Stimulated activated naive CD8-positive, alpha-beta T cell treated with anti-CD3 and anti-CD28 coated beads, Interleukin-15, amount 100 ng/mL, for 72 hours (primary cell): ENCODE data around the gene CYS1.
"Not testable (repeated sequence)": the region's sequence is repeated elsewhere in the genome, so short reads cannot be mapped to it uniquely, and the experiment has no call there.

Source experiments
- ATAC-seq: fragments of 150-1000 bp; cut with Tn5 transposase; 2 replicates; pipeline ENCODE4 v1.10.0; 2021; ENCODE audit warnings: mild to moderate bottlenecking, moderate library complexity
- DNase-seq, 2 donors: peaks; one replicate each; pipeline ENCODE4 v3.0.0; 2021 to 2022
- H3K27ac Mint-ChIP-seq, 2 donors: one replicate each; pipeline ENCODE4 v1.8.0; 2022; ENCODE audit warnings: mild to moderate bottlenecking in 2 of 2, mixed read lengths in 2 of 2, moderate library complexity in 2 of 2
- H3K27me3 Mint-ChIP-seq: one replicate; pipeline ENCODE4 v1.8.0; 2022; ENCODE audit warnings: mixed read lengths
- H3K4me1 Mint-ChIP-seq: one replicate; pipeline ENCODE4 v1.8.0; 2022; ENCODE audit warnings: mild to moderate bottlenecking, mixed read lengths
- H3K4me3 Mint-ChIP-seq, 2 donors: one replicate each; pipeline ENCODE4 v1.8.0; 2022; ENCODE audit warnings: mild to moderate bottlenecking in 2 of 2, mixed read lengths in 2 of 2, moderate library complexity in 1 of 2
- H3K9me3 Mint-ChIP-seq, 2 donors: one replicate each; pipeline ENCODE4 v1.8.0; 2022; ENCODE audit warnings: mixed read lengths in 2 of 2

CYS1 gene

DNA sequence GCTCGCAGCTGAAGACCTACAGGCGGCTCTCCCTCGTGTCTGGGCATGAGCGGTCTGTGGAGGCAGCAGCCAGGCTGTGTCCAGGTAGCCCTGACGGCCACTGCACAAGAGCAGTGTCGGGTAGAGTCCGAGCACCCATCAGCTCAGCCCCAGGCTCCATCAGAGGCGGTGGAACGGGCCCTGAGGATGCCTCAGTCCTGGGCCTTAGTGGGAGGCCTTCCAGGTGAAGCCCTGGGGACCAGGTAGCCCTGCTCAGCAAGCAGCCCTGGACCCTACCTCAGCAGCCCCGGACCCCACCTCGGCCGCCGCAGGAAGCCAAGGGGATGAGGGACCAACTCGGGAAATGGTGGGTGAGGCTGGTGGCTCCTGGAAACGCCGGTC lies 58.2 kb downstream of the CYS1 start:
- DNase-seq (no peak), ATAC-seq (no peak)
- Mint-ChIP-seq H3K4me3 (no peak overlapping the region), H3K4me1 (no peaks in the 10 kb centered on the region), H3K9me3 (peaks cover 0 to under 1% of the 10 kb centered on the region in 2 donors), H3K27ac (no peak overlapping the region), H3K27me3 (no peaks in the 10 kb centered on the region)

DNA sequence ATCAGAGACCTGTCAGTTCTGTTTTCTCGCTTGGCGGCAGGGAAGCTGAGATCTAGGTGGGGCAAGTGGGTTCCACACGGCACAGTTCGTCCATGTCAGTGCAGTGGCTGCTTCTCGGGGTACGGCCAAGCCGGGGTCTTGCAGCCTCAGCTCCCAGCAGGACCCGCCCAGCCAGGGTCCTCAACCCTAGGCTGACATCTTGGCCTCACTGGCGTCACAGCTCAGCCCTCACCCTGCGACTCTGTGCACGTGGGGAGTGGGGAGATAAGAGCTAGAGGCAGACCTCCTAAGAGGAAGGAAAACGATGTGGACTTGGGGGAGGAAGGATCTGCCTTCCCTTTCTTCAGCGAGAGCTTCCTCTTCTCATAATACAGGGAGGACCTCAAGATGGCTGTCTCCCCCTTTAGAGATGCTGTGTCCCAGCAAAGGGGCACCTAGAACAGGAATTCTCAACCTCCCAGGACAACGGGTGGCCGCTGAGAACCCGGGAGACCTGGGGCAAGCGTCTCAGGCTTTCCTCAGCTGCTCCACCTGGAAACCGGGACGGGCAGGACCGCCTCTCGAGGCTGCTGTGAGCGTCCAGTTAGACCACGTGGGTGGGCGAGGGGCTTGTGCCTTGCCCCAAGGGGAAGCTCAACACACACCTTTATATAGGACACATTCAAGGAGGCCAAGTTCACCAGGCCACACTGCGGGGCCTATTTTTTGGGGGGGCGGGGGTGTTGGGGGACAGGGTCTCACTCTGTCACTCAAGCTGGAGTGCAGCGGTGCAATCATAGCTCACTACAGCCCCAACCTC lies 60.4 kb downstream of the CYS1 start:
- Mint-ChIP-seq H3K27ac (no peak overlapping the region), H3K9me3 (peaks cover 0 to 5% of the 10 kb centered on the region in 2 donors), H3K4me1 (no peaks in the 10 kb centered on the region), H3K4me3 (no peak overlapping the region), H3K27me3 (no peaks in the 10 kb centered on the region)
- ATAC-seq (no peak), DNase-seq (no peak)

DNA sequence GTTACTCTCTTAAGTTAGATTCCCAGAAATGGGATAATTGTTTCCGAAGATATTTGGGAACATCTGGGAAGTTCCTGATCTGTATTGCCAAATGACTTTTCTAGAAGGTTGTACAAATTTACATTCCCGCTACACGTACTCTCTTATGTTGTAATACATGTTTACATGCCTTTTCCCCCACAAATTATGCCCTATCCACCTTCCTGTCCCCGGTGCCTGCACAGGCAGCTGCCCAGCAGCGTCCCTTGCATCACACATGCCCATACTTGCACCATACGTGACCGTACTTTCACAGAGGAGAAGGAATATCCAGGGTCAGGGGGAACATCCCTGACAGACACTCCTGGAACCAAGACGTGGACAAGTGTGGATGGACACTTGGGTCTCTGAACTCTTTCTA lies 61.0 kb downstream of the CYS1 start:
- no peaks in the 10 kb centered on the region for H3K27me3 Mint-ChIP-seq
- ATAC-seq (no peak), DNase-seq (no peak)
- H3K27ac Mint-ChIP-seq = peak overlapping the region in 1 of 2 donors; percentile 2
- H3K4me3 Mint-ChIP-seq = no peak overlapping the region
- no peaks in the 10 kb centered on the region for H3K4me1 Mint-ChIP-seq
- peaks cover 0 to 5% of the 10 kb centered on the region in 2 donors for H3K9me3 Mint-ChIP-seq

DNA sequence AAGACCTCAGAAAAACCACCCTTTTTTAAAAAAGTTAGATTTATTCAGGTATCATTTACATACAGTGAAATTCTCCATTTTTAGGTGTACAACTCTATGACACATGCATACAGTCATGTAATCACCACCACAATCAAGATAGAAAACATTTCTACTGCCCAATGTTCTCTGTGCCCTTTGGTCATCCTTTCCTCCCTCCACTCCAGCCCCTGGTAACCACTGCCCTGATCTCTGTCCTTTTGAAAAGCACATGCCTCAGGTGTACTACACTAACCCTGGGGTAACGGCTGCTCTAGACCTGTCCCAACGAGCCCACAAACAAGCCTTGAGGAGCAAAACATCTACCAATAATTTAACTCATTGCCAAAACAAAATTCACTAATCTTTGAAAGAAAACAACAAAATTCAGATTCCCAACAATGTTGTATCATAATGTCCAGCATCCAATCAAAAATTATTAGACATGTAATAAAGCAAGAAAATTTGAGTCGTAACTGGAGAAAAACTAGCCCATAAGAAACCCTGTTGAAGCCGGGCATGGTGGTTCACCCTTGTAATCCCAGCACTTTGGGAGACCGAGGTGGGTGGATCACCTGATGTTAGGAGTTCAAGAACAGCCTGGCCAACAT lies 62.8 kb downstream of the CYS1 start:
- no peaks in the 10 kb centered on the region for H3K27me3 Mint-ChIP-seq
- no peaks in the 10 kb centered on the region for H3K4me1 Mint-ChIP-seq
- H3K27ac Mint-ChIP-seq = no peak overlapping the region
- DNase-seq = no peak
- no peak overlapping the region for H3K4me3 Mint-ChIP-seq
- ATAC-seq = no peak
- H3K9me3 Mint-ChIP-seq = peaks cover 0 to 5% of the 10 kb centered on the region in 2 donors

DNA sequence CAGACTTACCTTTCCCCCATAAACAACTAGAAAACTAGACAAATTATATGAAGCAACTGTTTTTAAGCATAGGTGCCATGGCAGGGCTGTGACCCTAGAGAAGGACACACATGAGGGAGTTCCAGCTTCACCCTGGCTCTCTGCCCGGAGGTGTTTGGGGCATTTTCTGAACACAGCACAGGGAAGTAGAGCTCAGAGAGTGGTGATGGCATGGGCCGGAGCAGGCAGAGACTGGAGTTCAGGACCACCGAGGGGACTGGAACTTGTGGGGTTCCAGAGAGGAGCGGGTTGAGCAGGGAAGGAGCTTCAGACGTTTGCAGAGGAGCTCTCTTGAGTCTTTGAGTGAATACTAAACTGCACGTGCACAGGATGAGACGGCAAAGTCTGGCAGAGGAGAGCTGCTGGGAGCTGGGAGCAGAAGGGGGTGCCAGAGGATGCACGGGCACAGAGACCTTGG lies 63.4 kb downstream of the CYS1 start:
- DNase-seq = no peak
- H3K4me1 Mint-ChIP-seq = no peaks in the 10 kb centered on the region
- H3K4me3 Mint-ChIP-seq = no peak overlapping the region
- no peaks in the 10 kb centered on the region for H3K27me3 Mint-ChIP-seq
- H3K9me3 Mint-ChIP-seq = peaks cover 0 to 5% of the 10 kb centered on the region in 2 donors
- ATAC-seq = no peak
- no peak overlapping the region for H3K27ac Mint-ChIP-seq

DNA sequence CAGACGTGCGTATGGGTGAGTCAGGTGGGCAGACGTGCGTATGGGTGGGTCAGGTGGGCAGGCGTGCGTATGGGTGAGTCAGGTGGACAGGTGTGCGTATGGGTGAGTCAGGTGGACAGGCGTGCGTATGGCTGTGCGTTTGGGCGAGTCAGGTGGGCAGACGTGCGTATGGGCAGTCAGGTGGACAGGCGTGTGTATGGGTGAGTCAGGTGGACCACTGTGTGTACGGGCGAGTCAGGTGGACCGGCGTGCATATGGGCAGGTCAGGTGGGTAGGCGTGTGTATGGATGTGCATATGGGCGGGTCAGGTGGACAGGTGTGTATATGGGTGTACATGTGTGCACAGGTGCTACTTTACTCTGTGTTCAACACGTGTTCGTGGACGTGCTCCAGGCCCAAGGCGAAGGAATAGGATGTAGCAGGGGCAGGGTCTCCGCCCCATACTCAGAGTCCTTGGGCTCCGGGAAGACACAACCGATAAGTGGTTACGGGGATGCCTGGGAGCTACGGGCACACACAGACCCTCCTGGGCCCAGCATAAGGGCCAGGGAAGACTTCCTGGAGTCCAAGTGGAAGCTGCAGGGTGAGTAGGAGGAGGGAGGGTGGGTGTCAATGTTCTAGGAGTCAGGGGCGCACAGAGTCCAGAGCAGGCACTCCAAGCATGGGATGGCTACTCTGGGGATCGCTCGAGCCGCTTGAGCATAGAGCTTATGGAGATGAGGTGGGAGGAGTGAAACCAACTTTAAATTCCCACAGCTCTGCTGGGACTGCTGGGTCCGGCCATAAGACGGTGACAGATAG lies 64.0 kb downstream of the CYS1 start:
- no peak for DNase-seq
- H3K4me1 Mint-ChIP-seq = no peaks in the 10 kb centered on the region
- no peak for ATAC-seq
- H3K4me3 Mint-ChIP-seq = no peak overlapping the region
- peaks cover 0 to 5% of the 10 kb centered on the region in 2 donors for H3K9me3 Mint-ChIP-seq
- no peak overlapping the region for H3K27ac Mint-ChIP-seq
- H3K27me3 Mint-ChIP-seq = no peaks in the 10 kb centered on the region

DNA sequence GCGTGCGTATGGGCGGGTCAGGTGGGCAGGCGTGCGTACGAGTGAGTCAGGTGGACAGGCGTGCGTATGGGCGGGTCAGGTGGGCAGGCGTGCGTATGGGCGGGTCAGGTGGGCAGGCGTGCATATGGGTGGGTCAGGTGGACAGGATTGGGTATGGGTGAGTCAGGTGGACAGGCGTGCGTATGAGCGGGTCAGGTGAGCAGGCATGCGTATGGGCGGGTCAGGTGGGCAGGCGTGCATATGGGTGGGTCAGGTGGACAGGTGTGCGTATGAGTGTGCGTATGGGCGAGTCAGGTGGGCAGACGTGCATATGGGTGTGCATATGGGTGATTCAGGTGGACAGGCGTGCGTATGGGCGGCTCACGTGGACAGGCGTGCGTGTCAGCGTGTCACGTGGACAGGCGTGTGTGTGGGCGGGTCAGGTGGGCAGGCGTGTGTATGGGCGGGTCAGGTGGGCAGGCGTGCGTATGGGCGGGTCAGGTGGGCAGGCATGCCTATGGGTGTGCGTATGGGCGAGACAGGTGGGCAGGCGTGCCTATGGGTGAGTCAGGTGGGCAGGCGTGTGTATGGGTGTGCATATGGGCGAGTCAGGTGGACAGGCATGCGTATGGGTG lies 64.7 kb downstream of the CYS1 start:
- not testable (repeated sequence) for H3K4me1 Mint-ChIP-seq, H3K4me3 Mint-ChIP-seq, H3K27ac Mint-ChIP-seq, ATAC-seq, H3K27me3 Mint-ChIP-seq, DNase-seq, H3K9me3 Mint-ChIP-seq

DNA sequence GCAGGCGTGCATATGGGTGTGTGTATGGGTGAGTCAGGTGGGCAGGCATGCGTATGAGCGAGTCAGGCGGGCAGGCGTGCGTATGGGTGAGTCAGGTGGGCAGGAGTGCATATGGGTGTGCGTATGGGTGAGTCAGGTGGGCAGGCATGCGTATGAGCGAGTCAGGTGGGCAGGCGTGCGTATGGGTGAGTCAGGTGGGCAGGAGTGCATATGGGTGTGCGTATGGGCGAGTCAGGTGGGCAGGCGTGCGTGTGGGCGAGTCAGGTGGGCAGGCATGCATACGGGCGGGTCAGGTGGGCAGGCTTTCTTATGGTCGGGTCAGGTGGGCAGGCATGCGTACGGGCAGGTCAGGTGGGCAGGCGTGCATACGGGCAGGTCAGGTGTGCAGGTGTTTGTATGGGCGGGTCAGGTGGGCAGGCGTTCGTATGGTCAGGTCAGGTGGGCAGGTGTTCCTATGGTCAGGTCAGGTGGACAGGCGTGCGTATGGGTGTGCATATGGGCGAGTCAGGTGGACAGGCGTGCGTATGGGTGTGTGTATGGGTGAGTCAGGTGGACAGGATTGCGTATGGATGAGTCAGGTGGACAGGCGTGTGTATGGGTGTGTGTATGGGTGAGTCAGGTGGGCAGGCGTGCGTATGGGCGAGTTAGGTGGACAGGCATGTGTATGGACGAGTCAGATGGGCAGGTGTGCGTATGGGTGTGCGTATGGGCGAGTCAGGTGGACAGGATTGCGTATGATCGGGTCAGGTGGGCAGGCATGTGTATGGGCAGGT lies 65.6 kb downstream of the CYS1 start:
- no peaks in the 10 kb centered on the region for H3K4me1 Mint-ChIP-seq
- ATAC-seq = no peak

DNA sequence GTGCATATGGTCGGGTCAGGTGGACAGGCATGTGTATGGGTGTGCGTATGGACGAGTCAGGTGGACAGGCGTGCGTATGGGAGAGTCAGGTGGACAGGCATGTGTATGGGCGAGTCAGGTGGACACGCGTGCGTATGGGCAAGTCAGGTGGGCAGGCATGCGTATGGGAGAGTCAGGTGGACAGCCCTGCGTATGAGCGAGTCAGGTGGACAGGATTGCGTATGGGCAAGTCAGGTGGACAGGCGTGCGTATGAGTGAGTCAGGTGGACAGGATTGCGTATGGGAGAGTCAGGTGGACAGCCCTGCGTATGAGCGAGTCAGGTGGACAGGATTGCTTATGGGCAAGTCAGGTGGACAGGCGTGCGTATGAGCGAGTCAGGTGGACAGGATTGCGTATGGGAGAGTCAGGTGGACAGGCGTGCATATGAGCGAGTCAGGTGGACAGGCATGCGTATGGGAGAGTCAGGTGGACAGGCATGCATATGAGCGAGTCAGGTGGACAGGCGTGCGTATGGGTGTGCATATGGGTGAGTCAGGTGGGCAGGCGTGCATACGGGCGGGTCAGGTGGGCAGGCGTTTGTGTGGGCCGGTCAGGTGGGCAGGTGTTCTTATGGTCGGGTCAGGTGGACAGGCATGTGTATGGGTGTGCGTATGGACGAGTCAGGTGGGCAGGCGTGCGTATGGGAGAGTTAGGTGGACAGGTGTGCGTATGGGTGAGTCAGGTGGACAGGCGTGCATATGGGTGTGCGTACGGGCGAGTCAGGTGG lies 66.4 kb downstream of the CYS1 start:
- not testable (repeated sequence) for H3K4me3 Mint-ChIP-seq, H3K9me3 Mint-ChIP-seq, H3K27me3 Mint-ChIP-seq, H3K4me1 Mint-ChIP-seq, H3K27ac Mint-ChIP-seq, ATAC-seq, DNase-seq

More for the DNA sequence above, 65.6 kb downstream of the CYS1 start:
- no peak for DNase-seq
- Mint-ChIP-seq H3K9me3 (peaks cover 0 to 5% of the 10 kb centered on the region in 2 donors), H3K27me3 (no peaks in the 10 kb centered on the region), H3K27ac (no peak overlapping the region), H3K4me3 (no peak overlapping the region)

DNA sequence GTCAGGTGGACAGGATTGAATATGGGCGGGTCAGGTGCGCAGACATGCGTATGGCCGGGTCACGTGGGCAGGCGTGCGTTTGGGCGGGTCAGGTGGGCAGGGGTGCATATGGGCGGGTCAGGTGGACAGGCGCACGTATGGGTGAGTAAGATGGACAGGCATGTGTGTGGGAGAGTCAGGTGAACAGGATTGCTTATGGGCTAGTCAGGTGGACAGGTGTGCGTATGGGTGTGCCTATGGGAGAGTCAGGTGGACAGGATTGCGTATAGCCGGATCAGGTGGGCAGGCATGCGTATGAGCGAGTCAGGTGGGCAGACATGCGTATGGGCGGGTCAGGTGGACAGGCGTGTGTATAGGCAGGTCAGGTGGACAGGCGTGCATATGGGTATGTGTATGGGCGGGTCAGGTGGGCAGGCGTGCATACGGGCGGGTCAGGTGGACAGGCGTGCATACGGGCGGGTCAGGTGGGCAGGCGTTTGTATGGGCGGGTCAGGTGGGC lies 67.2 kb downstream of the CYS1 start:
- Mint-ChIP-seq H3K4me1 (no peaks in the 10 kb centered on the region), H3K9me3 (peaks cover 0 to 5% of the 10 kb centered on the region in 2 donors), H3K27me3 (peaks cover 5% of the 10 kb centered on the region), H3K4me3 (no peak overlapping the region), H3K27ac (no peak overlapping the region)
- DNase-seq (no peak), ATAC-seq (peak; percentile 38)

DNA sequence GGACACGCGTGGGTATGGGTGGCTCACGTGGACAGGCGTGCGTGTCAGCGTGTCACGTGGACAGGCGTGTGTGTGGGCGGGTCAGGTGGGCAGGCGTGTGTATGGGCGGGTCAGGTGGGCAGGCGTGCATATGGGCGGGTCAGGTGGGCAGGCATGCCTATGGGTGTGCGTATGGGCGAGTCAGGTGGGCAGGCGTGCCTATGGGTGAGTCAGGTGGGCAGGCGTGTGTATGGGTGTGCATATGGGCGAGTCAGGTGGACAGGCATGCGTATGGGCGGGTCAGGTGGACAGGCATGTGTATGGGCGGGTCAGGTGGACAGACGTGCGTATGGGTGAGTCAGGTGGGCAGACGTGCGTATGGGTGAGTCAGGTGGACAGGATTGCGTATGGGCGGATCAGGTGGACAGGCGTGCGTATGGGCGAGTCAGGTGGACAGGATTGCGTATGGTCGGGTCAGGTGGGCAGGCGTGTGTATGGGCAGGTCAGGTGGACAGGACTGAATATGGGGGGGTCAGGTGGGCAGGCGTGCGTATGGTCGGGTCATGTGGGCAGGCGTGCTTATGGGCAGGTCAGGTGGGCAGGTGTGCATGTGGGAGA lies 67.7 kb downstream of the CYS1 start:
- H3K27ac Mint-ChIP-seq, ATAC-seq, H3K4me3 Mint-ChIP-seq, DNase-seq, H3K4me1 Mint-ChIP-seq, H3K9me3 Mint-ChIP-seq: not testable (repeated sequence)
- peaks cover 11% of the 10 kb centered on the region for H3K27me3 Mint-ChIP-seq

DNA sequence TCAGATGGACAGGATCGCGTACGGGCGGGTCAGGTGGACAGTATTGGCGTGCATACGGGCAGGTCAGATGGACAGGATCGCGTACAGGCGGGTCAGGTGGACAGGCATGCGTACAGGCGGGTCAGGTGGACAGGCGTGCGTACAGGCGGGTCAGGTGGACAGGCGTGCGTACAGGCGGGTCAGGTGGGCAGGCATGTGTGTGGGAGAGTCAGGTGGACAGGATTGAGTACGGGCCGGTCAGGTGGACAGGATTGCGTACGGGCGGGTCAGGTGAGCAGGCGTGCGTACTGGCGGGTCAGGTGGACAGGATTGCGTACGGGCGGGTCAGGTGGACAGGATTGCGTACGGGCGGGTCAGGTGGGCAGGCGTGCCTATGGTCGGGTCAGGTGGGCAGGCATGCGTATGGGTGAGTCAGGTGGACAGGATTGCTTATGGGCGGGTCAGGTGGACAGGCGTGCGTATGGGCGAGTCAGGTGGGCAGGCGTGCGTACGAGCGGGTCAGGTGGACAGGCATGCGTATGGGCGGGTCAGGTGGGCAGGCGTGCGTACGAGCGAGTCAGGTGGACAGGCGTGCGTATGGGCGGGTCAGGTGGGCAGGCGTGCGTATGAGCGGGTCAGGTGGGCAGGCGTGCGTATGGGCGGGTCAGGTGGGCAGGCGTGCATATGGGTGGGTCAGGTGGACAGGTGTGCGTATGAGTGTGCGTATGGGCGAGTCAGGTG lies 68.4 kb downstream of the CYS1 start:
- H3K27ac Mint-ChIP-seq, H3K9me3 Mint-ChIP-seq, H3K4me1 Mint-ChIP-seq, H3K4me3 Mint-ChIP-seq, DNase-seq: not testable (repeated sequence)
- H3K27me3 Mint-ChIP-seq = peaks cover 18% of the 10 kb centered on the region
- ATAC-seq = peak; percentile 41

DNA sequence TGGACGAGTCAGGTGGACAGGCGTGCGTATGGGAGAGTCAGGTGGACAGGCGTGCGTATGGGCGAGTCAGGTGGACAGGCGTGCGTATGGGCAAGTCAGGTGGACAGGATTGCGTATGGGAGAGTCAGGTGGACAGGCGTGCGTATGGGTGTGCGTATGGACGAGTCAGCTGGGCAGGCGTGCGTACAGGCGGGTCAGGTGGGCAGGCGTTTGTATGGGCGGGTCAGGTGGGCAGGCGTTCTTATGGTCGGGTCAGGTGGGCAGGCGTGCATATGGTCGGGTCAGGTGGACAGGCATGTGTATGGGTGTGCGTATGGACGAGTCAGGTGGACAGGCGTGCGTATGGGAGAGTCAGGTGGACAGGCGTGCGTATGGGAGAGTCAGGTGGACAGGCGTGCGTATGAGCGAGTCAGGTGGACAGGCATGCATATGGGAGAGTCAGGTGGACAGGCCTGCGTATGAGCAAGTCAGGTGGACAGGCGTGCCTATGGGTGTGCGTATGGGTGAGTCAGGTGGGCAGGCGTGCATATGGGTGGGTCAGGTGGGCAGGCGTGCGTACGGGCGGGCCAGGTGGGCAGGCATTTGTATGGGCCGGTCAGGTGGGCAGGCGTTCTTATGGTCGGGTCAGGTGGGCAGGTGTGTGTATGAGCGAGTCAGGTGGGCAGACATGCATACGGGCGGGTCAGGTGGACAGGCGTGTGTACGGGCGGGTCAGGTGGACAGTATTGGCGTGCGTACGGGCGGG lies 69.2 kb downstream of the CYS1 start:
- not testable (repeated sequence) for H3K9me3 Mint-ChIP-seq, ATAC-seq, DNase-seq, H3K27ac Mint-ChIP-seq, H3K4me3 Mint-ChIP-seq, H3K4me1 Mint-ChIP-seq
- H3K27me3 Mint-ChIP-seq = peaks cover 25% of the 10 kb centered on the region
